Neural cell (in vitro differentiated cells): ENCODE data around the gene ZNF536.

ENCODE experiments used
- CTCF ChIP-seq: fragments of 450-650 bp; IDR thresholded peaks from 2 replicates; pipeline ENCODE4 v1.5.1; 2014; ENCODE audit warnings: antibody characterized with exemption, mild to moderate bottlenecking, moderate library complexity; ENCODE audit not compliant: poor library complexity, severe bottlenecking
- RAD21 ChIP-seq: fragments of 450-650 bp; conservative IDR thresholded peaks from 2 replicates; pipeline ENCODE4 v1.6.1; 2014; ENCODE audit warnings: antibody characterized with exemption, mild to moderate bottlenecking, moderate library complexity
- SMC3 ChIP-seq: fragments of 450-650 bp; conservative IDR thresholded peaks from 2 replicates; pipeline ENCODE4 v1.6.1; 2014; ENCODE audit warnings: antibody characterized with exemption, mild to moderate bottlenecking, moderate library complexity; ENCODE audit not compliant: poor library complexity

- TF ChIP-seq SMC3 (no peak), CTCF (no peak), RAD21 (no peak)
Observed at GRCh38 chr19:30596268-30596667, 224.1 kb downstream of the ZNF536 start.
